HEK293T (cell line): Measurements from ENCODE around the gene SLC7A10.

Experiments
- ARNT ChIP-seq: fragments of 450-650 bp; IDR thresholded peaks from 2 replicates; pipeline ENCODE4 v1.6.1; 2017; ENCODE audit warnings: mild to moderate bottlenecking
- BHLHE40 ChIP-seq: fragments of 450-650 bp; IDR thresholded peaks from 2 replicates; pipeline ENCODE4 v1.6.1; 2016; ENCODE audit warnings: mild to moderate bottlenecking, moderate library complexity, borderline replicate concordance
- FOXA1 ChIP-seq: fragments of 450-650 bp; IDR thresholded peaks from 2 replicates; pipeline ENCODE4 v1.6.1; 2016; ENCODE audit warnings: mild to moderate bottlenecking
- FOXK2 ChIP-seq: fragments of 450-650 bp; IDR thresholded peaks from 2 replicates; pipeline ENCODE4 v1.6.1; 2016; ENCODE audit warnings: mild to moderate bottlenecking
- FOXM1 ChIP-seq: fragments of 450-650 bp; IDR thresholded peaks from 2 replicates; pipeline ENCODE4 v1.6.1; 2017; ENCODE audit warnings: mild to moderate bottlenecking, borderline replicate concordance
- HDGF ChIP-seq: fragments of 450-650 bp; IDR thresholded peaks from 2 replicates; pipeline ENCODE4 v1.6.1; 2017; ENCODE audit warnings: antibody characterized with exemption, borderline replicate concordance
- LEF1 ChIP-seq: fragments of 450-650 bp; IDR thresholded peaks from 2 replicates; pipeline ENCODE4 v1.6.1; 2017; ENCODE audit warnings: mild to moderate bottlenecking, borderline replicate concordance
- PKNOX1 ChIP-seq: fragments of 450-650 bp; IDR thresholded peaks from 2 replicates; pipeline ENCODE4 v1.6.1; 2016
- SP1 ChIP-seq: fragments of 450-650 bp; IDR thresholded peaks from 2 replicates; pipeline ENCODE4 v1.6.1; 2017
- SUZ12 ChIP-seq: fragments of 450-650 bp; IDR thresholded peaks from 2 replicates; pipeline ENCODE4 v1.6.1; 2016; ENCODE audit warnings: mild to moderate bottlenecking

- TF ChIP-seq FOXA1 = no peak
- no peak for TF ChIP-seq FOXM1
- no peak for TF ChIP-seq SUZ12
- no peak for TF ChIP-seq SP1
- no peak for TF ChIP-seq BHLHE40
- no peak for TF ChIP-seq ARNT
- TF ChIP-seq HDGF = no peak
- TF ChIP-seq PKNOX1 = no peak
- TF ChIP-seq LEF1 = no peak
- no peak for TF ChIP-seq FOXK2
These were observed 19.2 kb downstream of the SLC7A10 start for GRCh38 chr19:33206261-33207039.
